Endothelial cell of umbilical vein (primary cell): Measurements from ENCODE around the gene OSBPL10. TPM values are rescaled to one million over a fixed set of nuclear protein-coding genes. Genes with fewer than 3 reads are reported as not detected.

ENCODE experiments used
- BruUV-seq: library from RNA; stranded (reverse); fragments of 400-500 nt; replicated peaks from 2 replicates; lab custom pipeline; 2021; lab: Mats Ljungman, UMichigan
- CTCF ChIA-PET: fragments of 300-600, 350-600 bp; sonication (Branson Sonifier 250); formaldehyde crosslinking; loops from one replicate; lab custom pipeline; 2021; ENCODE audit warnings: antibody characterized with exemption, inconsistent platforms; lab: Charles Lee
- POLR2A ChIA-PET: fragments of 300-600, 350-600 bp; sonication (Branson Sonifier 250); formaldehyde crosslinking; loops from one replicate; lab custom pipeline; 2021; ENCODE audit warnings: antibody characterized with exemption, inconsistent platforms; lab: Charles Lee
- DNase-seq: peaks from one replicate; pipeline ENCODE4 v3.0.0-alpha.2; 2011; ENCODE audit warnings: low read depth, low spot score
- FAIRE-seq: peaks from 2 replicates; lab custom pipeline; 2011; peaks lifted over from hg19 to GRCh38; lab: Jason Lieb, UNC
- H2AFZ ChIP-seq: 2 replicates; pipeline ENCODE4 v1.6.0; 2012; ENCODE audit warnings: low read depth, low read length, control low read depth, inconsistent platforms
- H3K27ac ChIP-seq: 2 replicates; pipeline ENCODE4 v1.5.1; 2011; ENCODE audit warnings: low read depth, mild to moderate bottlenecking, control low read depth, low read length, moderate library complexity; ENCODE audit not compliant: insufficient read depth
- H3K27me3 ChIP-seq, 2 experiments: 2 replicates each; pipeline versions ENCODE4 v1.6.0 to v1.6.1; 2011; ENCODE audit warnings: low read length in 2 of 2, mixed read lengths in 1 of 2; ENCODE audit not compliant: control insufficient read depth in 2 of 2, insufficient read depth in 2 of 2
- H3K36me3 ChIP-seq, 2 experiments: 2 replicates in 1 of 2; 3 replicates in 1 of 2; pipeline ENCODE4 v1.5.1; 2011; ENCODE audit warnings: low read length in 2 of 2, mild to moderate bottlenecking in 1 of 2, moderate library complexity in 1 of 2; ENCODE audit not compliant: control insufficient read depth in 2 of 2, insufficient read depth in 2 of 2; ENCODE audit errors: extremely low read depth in 1 of 2
- H3K4me1 ChIP-seq: 3 replicates; pipeline ENCODE4 v1.5.1; 2011; ENCODE audit warnings: mild to moderate bottlenecking, low read length; ENCODE audit not compliant: control insufficient read depth, insufficient read depth; ENCODE audit errors: extremely low read depth
- H3K4me2 ChIP-seq: 2 replicates; pipeline ENCODE4 v1.6.1; 2011; ENCODE audit warnings: low read length, control low read depth, mixed read lengths; ENCODE audit not compliant: insufficient read depth
- H3K4me3 ChIP-seq, 3 experiments: fragments of 200-600 bp in 1 of 3; sonication (generic), shearing (Covaris generic) in 1 of 3; replicated peaks in 1 of 3; 2 replicates each; pipeline ENCODE4 v1.5.1; 2011 to 2016; ENCODE audit warnings: control low read depth in 3 of 3, low read length in 3 of 3, mild to moderate bottlenecking in 2 of 3, inconsistent platforms in 1 of 3, low read depth in 1 of 3, moderate library complexity in 1 of 3; ENCODE audit not compliant: insufficient read depth in 1 of 3
- H3K79me2 ChIP-seq: 2 replicates; pipeline ENCODE4 v1.6.0; 2012; ENCODE audit warnings: low read length, inconsistent platforms; ENCODE audit not compliant: control insufficient read depth, insufficient read depth
- H3K9ac ChIP-seq: replicated peaks from 2 replicates; pipeline ENCODE3; 2011; ENCODE audit warnings: low read length, control low read depth; ENCODE audit not compliant: insufficient read depth; ENCODE audit errors: extremely low read depth
- H3K9me1 ChIP-seq: replicated peaks from 3 replicates; pipeline ENCODE4 v1.6.0; 2011; ENCODE audit warnings: mild to moderate bottlenecking, low read length; ENCODE audit not compliant: control insufficient read depth, insufficient read depth; ENCODE audit errors: extremely low read depth
- H3K9me3 ChIP-seq: replicated peaks from 2 replicates; pipeline ENCODE4 v1.5.1; 2012; ENCODE audit warnings: low read length, inconsistent platforms; ENCODE audit not compliant: control insufficient read depth, insufficient read depth
- H4K20me1 ChIP-seq: replicated peaks from 2 replicates; pipeline ENCODE3; 2011; ENCODE audit warnings: mild to moderate bottlenecking, low read length; ENCODE audit not compliant: control insufficient read depth, insufficient read depth; ENCODE audit errors: extremely low read depth
- EZH2 ChIP-seq: IDR thresholded peaks from 2 replicates; pipeline ENCODE4 v1.6.1; 2012; ENCODE audit warnings: borderline replicate concordance, low read depth, mild to moderate bottlenecking, moderate library complexity, low read length, inconsistent platforms; ENCODE audit not compliant: severe bottlenecking
- FOS ChIP-seq: IDR thresholded peaks from 2 replicates; pipeline ENCODE4 v1.6.1; 2011; ENCODE audit warnings: mild to moderate bottlenecking, low read length, moderate library complexity, borderline replicate concordance; ENCODE audit not compliant: insufficient read depth
- GATA2 ChIP-seq: IDR thresholded peaks from 2 replicates; pipeline ENCODE4 v1.7.0; 2011; ENCODE audit warnings: low read depth, mild to moderate bottlenecking, moderate library complexity, mixed read lengths, low read length; ENCODE audit not compliant: insufficient read length, insufficient read depth
- JUN ChIP-seq: IDR thresholded peaks from 2 replicates; pipeline ENCODE4 v1.6.1; 2011; ENCODE audit warnings: borderline replicate concordance, low read depth; ENCODE audit not compliant: insufficient read length, insufficient read depth
- MYC ChIP-seq: IDR thresholded peaks from one replicate; pipeline ENCODE4 v1.6.1; 2011; ENCODE audit warnings: mild to moderate bottlenecking, low read depth, low read length
- POLR2A ChIP-seq: IDR thresholded peaks from 2 replicates; pipeline ENCODE4 v1.6.1; 2012; ENCODE audit warnings: low read depth, mild to moderate bottlenecking, control low read depth, low read length
- POLR2AphosphoS5 ChIP-seq: IDR thresholded peaks from 2 replicates; pipeline ENCODE4 v1.6.1; 2012; ENCODE audit warnings: low read depth, mild to moderate bottlenecking, control low read depth, low read length, moderate library complexity; ENCODE audit not compliant: insufficient read depth
- dilution Hi-C: fragments of 300-500 bp; cut with MboI; formaldehyde crosslinking; loops from one replicate; pipeline ENCODE4 v1.15.0; 2019; ENCODE audit warnings: low sequenced_read_pairs; ENCODE audit not compliant: extremely low pct_ligation_motif_present
- intact Hi-C: fragments of 100-400 bp; cut with micrococcal nuclease; formaldehyde crosslinking; loops from one replicate; pipeline ENCODE4 v1.10.0; 2022
- polyA plus RNA-seq, 4 experiments: library from polyadenylated mRNA; depleted of rRNA in 3 of 4; stranded (reverse) in 3 of 4; unstranded in 1 of 4; fragments of >200 nt; gene quantifications; 2 replicates each; pipeline versions ENCODE4 v1.2.1 to v1.2.3, GENCODE V29; 2011 to 2012; ENCODE audit warnings: missing spikeins in 1 of 4
- total RNA-seq: library from RNA; stranded (reverse); gene quantifications from 2 replicates; pipeline ENCODE4 v1.2.3, GENCODE V29; 2021
- TF ChIP-seq, protein P1 (sequence below): IDR thresholded peaks from 2 replicates; pipeline ENCODE4 v1.6.1; 2011; ENCODE audit not compliant: insufficient read depth, insufficient read length
- TF ChIP-seq, protein P2 (sequence below), 2 donors: IDR thresholded peaks; 1 replicate in 1 of 2; 2 replicates in 1 of 2; pipeline ENCODE4 v1.5.1; 2011; ENCODE audit warnings: low read length in 2 of 2, mild to moderate bottlenecking in 2 of 2, moderate library complexity in 2 of 2, control low read depth in 1 of 2, inconsistent platforms in 1 of 2, low read depth in 1 of 2; ENCODE audit not compliant: insufficient read depth in 1 of 2; ENCODE audit errors: extremely low read depth in 1 of 2

Gene OSBPL10
- total and polyA plus RNA-seq, 2 donors (not counting 3 experiments of a cell fraction or from before 2014, with no cell fraction given) = 10.8 to 47.6 TPM

GRCh38 chr3:31957106-31957505 lies 24.0 kb downstream of the OSBPL10 start:
- Histone ChIP-seq H3K27ac (no peak overlapping the region), H3K79me2 (peaks cover 34% of the 10 kb centered on the region), H3K4me2 (no peak overlapping the region), H3K36me3 (no peaks in the 10 kb centered on the region), H3K9me1 (no peaks in the 10 kb centered on the region), H3K4me1 (peaks cover 7% of the 10 kb centered on the region), H2AFZ (no peak overlapping the region), H3K9ac (no peak overlapping the region), H4K20me1 (no peaks in the 10 kb centered on the region), H3K4me3 (no peak overlapping the region), H3K9me3 (peaks cover 4% of the 10 kb centered on the region), H3K27me3 (no peaks in the 10 kb centered on the region)
- dilution Hi-C loops = no loop called here
- no TSS peak for BruUV-seq
- ChIA-PET POLR2A (no interaction called here), CTCF (interaction anchor here (1.1 kb wide), 1 partner anchor 346 kb away, joined by 4 read pairs; no protein-coding TSS in a partner anchor)
- intact Hi-C loops = no loop called here
- TF ChIP-seq POLR2A (no peak), POLR2AphosphoS5 (no peak), JUN (no peak), GATA2 (no peak), MYC (no peak), FOS (no peak), EZH2 (no peak)
- TF ChIP-seq, protein P1, sequence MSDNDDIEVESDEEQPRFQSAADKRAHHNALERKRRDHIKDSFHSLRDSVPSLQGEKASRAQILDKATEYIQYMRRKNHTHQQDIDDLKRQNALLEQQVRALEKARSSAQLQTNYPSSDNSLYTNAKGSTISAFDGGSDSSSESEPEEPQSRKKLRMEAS = no peak
- TF ChIP-seq, protein P2, sequence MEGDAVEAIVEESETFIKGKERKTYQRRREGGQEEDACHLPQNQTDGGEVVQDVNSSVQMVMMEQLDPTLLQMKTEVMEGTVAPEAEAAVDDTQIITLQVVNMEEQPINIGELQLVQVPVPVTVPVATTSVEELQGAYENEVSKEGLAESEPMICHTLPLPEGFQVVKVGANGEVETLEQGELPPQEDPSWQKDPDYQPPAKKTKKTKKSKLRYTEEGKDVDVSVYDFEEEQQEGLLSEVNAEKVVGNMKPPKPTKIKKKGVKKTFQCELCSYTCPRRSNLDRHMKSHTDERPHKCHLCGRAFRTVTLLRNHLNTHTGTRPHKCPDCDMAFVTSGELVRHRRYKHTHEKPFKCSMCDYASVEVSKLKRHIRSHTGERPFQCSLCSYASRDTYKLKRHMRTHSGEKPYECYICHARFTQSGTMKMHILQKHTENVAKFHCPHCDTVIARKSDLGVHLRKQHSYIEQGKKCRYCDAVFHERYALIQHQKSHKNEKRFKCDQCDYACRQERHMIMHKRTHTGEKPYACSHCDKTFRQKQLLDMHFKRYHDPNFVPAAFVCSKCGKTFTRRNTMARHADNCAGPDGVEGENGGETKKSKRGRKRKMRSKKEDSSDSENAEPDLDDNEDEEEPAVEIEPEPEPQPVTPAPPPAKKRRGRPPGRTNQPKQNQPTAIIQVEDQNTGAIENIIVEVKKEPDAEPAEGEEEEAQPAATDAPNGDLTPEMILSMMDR (IDR thresholded peaks at IDR 0.05; ENCODE audit: extremely low read depth in 1 of 2, insufficient read depth in 1 of 2, low read depth in 1 of 2, low read length in 2 of 2) = no peak
- DNase-seq (no peak), FAIRE-seq (no peak)
